Suprapubic skin (tissue), 3 donors: ENCODE results near the gene MAN1C1.

Experiments
- EP300 ChIP-seq: sonication (generic); formaldehyde crosslinking; IDR thresholded peaks from one replicate; pipeline ENCODE4 v1.6.1; 2017; ENCODE audit warnings: antibody characterized with exemption
- POLR2A ChIP-seq, 2 donors: fragments of 450-650 bp; IDR thresholded peaks; one replicate each; pipeline ENCODE4 v1.6.1; 2017; ENCODE audit warnings: antibody characterized with exemption in 2 of 2, mild to moderate bottlenecking in 2 of 2, moderate library complexity in 2 of 2
- TF ChIP-seq, protein P1 (sequence below), 2 donors: fragments of 200-600 bp in 1 of 2; fragments of 450-650 bp in 1 of 2; sonication (generic) in 1 of 2; IDR thresholded peaks; one replicate each; pipeline ENCODE4 v1.5.1; 2016 to 2019; ENCODE audit warnings: antibody characterized with exemption in 2 of 2, mild to moderate bottlenecking in 1 of 2, moderate library complexity in 1 of 2

DNA sequence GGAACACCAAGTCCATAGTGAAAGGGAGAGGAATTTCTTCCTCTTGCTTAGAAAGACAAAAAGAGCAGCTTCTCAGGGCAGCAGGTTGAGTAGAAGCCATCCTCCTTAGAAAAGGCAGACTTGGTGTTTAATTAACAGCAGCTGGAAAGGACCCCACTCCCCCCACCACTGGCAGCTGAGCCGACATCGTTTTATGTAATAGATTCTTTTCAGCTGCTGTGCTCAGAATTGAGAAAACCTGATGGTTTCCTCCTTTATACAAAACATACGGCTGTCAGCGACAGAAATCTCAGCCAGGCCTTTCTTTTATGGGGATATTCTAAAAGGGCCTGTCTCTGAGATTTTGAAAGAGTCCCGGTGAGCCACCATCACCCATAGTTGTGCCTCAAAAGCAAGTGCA is 49.9 kb downstream of the MAN1C1 start:
- TF ChIP-seq, protein P1, sequence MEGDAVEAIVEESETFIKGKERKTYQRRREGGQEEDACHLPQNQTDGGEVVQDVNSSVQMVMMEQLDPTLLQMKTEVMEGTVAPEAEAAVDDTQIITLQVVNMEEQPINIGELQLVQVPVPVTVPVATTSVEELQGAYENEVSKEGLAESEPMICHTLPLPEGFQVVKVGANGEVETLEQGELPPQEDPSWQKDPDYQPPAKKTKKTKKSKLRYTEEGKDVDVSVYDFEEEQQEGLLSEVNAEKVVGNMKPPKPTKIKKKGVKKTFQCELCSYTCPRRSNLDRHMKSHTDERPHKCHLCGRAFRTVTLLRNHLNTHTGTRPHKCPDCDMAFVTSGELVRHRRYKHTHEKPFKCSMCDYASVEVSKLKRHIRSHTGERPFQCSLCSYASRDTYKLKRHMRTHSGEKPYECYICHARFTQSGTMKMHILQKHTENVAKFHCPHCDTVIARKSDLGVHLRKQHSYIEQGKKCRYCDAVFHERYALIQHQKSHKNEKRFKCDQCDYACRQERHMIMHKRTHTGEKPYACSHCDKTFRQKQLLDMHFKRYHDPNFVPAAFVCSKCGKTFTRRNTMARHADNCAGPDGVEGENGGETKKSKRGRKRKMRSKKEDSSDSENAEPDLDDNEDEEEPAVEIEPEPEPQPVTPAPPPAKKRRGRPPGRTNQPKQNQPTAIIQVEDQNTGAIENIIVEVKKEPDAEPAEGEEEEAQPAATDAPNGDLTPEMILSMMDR (IDR thresholded peaks at IDR 0.05): no peak
- TF ChIP-seq EP300 (no peak), POLR2A (IDR thresholded peaks at IDR 0.05) (no peak)
